Suppressor macrophage treated with lipopolysaccharide for 4 hours (primary cell): ENCODE data around the gene CSRP1.
"Not testable (repeated sequence)": the region's sequence is repeated elsewhere in the genome, so short reads cannot be mapped to it uniquely, and the experiment has no call there.

Experiments
- DNase-seq: peaks from one replicate; pipeline ENCODE4 v3.0.0-alpha.2; 2020

Gene CSRP1

DNA sequence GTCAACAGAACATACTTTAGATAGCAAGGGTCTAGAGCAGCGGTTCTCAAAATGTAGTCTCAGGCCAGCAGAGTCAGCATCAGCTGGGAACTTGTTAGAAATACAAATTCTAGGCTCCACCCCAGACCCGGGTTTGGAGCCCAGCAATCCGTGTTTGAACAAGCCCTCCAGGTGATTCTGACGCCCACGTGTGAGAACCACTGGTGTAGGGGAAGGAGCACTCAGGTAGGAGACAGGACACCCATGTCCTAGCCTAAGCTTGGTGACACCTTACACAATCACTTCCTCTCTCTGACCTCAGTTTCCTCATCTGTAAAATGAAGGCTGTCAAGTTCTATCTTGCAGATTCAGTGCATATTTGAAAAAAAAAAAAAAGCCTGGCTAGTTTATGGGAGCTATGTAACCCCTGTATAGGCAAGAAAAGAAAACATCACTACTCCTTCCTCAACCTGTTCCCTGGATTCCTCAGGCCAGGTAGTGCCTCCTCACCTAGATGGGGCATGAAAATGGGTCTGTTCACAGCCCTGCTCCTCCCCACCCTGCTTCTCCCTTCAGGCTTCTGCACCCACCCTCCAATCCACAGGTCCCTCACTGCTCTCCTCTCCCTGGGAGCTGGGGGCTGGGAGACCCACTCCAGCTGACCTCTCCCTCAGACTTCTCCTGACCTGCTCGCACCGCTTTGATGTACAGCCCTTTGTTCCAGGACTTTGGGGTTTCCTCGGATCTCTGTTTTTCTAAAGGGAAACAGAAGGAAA, 30.8 kb downstream of the CSRP1 start:
- no peak for DNase-seq

- DNase-seq, result no peak
These were observed 31.8 kb downstream of the CSRP1 start for GRCh38 chr1:201475130-201475529.

DNA sequence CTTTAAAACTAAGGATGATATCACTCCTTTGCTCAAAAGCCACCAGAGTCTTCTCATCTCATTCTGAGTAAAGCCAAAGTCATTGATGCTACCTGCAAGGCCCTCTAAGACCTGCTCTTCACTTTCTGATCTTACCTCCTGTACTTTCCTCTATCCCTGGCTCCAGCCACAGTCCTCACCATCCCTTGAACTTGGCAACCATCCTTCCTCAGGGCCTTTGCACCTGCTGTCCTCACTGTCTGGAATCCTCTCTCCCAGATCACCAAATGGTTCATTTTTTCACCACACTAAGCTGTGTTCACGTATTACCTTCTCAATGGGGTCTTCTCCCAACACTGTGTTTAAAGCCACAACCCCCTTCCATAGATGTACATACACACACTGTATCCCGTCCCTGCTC, 33.6 kb downstream of the CSRP1 start:
- no peak for DNase-seq

DNA sequence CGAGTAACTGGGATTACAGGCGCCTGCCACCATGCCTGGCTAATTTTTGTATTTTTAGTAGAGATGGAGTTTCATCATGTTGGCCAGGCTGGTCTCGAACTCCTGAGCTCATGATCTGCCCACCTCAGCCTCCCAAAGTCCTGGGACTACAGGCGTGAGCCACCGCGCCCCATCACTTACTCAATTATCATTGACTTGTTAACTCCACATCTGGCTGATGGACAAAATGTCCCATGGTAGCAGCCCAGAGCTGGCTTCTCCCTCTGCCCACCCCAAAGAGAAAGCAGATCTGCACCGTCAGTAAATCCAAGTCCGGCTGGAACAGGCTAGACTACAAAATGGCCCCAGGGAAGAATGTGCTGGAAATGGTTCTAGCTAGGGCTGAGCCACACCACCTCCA, 34.6 kb downstream of the CSRP1 start:
- DNase-seq, result not testable (repeated sequence)

- no peak for DNase-seq
These were observed 35.2 kb downstream of the CSRP1 start for GRCh38 chr1:201471772-201472171.

DNA sequence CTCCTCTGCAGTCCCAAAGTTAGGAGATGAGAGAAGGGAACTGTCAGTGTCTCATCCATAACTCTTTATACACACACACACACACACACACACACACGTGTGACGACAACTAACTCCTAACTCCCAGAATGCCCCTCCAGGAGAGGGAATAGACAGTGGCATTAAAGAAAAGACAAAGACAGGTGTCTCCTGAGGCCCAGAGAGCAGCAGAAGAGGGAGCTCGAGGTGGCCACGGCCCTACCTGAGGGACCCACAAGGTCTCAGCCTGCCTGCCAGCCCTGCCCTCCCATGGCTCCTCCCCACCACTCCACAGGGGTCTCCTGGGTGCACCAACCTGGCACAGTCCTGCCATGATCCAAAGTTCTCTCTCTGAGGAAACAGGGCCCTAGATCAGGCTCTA, 36.3 kb downstream of the CSRP1 start:
- no peak for DNase-seq

GRCh38 chr1:201469645-201470074, 37.3 kb downstream of the CSRP1 start:
- no peak for DNase-seq

- DNase-seq, result peak; percentile 58
These were observed 37.9 kb downstream of the CSRP1 start, which contains the start of gene PHLDA3 for GRCh38 chr1:201468844-201469644. Gene PHLDA3 (minus strand): TSS chr1:201469188. CDS start chr1:201468786, 402 bp downstream.

GRCh38 chr1:201468501-201468843, 38.5 kb downstream of the CSRP1 start:
- peak; percentile 60 for DNase-seq

DNA sequence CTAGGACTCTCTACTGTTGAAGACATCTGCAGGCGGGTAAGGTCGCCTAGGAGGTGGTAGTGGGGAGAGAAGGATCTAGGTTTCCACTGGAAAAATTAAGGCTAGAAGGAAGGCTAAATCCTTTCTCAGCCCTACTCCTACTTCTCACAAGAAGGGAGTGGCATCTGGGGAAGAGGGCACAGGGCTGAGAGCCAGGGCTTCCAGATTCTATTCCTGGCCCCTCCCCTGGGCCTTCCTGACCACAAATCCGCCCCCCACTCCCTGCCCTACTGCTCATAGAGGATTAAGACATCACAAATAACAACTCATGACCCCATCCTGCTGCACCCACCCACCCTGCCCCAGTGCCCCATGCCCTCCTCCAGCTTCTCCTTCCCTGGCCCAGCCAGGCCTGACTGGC, 40.4 kb downstream of the CSRP1 start:
- DNase-seq, result peak; percentile 54

DNA sequence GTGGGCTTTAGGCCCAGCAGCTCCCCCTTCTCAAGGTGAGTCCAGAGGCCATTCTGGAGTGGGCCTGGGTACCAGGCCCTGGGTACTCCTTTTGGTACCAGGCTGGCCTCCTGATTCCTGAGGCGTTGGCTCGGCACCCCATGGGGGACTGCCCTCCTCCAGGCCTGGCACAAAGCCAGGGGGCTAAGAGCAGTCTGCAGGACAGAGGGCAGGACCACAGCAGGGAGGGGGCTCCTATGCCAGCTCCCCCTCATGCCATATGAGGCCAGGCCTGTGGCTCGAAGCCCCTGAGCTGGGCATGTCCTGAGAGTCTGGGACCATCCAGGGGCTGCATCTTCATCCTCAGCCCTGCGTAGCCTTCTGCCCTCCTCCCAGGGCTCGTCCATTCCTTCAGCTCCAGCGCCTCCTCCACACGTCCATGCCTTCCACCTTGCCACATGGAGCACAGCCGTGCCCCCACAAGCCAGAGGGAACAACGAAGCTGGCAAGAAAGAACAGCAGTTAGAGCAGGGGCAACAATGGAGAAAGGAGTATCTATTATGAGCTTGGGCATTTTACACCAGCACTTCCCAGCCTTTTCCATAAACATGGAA, 41.1 kb downstream of the CSRP1 start:
- no peak for DNase-seq

DNA sequence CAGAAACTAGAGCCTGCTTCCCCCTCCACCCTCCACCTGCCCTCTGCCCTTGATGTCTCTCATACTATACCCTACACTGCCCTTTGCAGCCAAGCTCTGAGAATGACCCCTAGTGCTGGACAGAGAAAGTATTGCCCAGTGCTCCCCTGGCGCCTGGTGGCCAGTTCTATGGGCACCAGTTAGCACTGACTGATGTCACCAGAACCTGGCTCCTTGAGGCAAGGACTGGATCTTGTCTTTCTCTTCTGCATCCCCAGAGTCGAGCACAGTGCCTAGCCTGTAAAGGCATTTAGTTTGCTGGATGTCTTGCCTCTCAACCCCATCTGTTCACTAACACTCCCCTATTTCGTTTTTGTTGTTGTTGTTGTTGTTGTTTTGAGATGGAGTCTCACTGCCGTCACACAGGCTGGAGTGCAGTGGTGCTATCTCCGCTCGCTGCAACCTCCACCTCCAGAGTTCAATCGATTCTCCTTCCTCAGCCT, 43.8 kb downstream of the CSRP1 start:
- no peak for DNase-seq

DNA sequence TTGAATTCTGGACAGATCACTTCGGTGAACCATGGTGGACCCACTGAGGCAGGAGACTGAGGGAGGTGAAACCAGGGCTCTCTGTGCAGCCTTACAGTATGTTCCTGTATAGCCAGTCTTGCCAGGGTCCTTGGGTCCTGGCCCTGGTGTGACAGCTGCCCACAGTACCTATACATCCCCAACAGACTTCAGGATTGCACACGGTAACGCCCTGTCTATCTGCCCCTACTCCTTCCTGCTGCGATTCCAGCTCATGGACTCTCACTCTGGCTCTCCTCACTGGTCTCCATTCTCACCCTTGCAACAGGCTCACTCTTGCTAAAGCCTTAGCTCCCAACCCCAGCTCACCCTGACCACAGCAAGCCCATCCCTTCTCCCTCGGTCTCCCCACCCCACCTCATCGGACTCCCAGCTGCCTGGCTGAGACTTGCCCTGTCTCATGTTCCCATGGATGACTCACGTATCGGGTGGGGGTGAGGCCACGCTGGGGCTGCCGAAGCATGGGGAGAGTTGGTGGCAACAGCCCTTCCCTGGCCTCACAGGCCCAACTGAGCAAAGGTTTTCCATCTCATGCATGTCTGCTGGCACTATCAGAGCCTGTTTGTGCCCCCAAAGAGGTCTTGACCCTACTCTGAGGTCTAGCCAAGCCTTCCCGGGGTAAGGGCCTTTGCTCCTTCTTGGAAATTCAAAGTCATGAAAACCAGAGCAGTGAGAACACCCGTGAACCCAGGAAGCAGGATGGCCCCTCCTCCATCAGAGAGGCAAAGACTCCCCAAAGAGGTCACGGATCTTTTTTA, 45.1 kb downstream of the CSRP1 start:
- peak; percentile 52 for DNase-seq

GRCh38 chr1:201460814-201461644, 45.9 kb downstream of the CSRP1 start:
- peak; percentile 85 for DNase-seq

DNA sequence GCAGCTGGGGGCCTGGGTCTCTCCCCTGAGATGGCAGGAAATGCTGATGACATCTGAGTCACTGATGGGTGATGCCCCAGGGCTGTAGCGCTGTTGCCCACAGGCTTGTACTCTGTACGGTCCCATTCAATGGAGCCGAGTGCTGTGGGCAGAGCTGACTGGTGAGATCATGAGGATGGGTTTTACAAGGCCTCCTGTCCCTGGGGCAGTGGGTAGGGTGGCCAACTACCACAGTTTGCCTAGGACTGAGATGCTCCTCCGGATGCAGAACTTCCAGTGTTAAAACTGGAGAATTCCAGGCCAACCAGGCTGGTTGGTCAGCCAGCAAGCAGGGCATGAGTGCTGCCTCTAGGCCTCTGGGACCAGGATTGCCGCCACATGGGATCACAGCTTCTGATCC, 47.1 kb downstream of the CSRP1 start:
- no peak for DNase-seq

- DNase-seq, result no peak
These were observed 47.9 kb downstream of the CSRP1 start for GRCh38 chr1:201459052-201459451.

- no peak for DNase-seq
These were observed 49.4 kb downstream of the CSRP1 start for GRCh38 chr1:201457508-201457960.

- DNase-seq, result peak; percentile 84
These were observed 50.2 kb downstream of the CSRP1 start for GRCh38 chr1:201456499-201457309.

GRCh38 chr1:201455098-201455497, 51.8 kb downstream of the CSRP1 start:
- no peak for DNase-seq

DNA sequence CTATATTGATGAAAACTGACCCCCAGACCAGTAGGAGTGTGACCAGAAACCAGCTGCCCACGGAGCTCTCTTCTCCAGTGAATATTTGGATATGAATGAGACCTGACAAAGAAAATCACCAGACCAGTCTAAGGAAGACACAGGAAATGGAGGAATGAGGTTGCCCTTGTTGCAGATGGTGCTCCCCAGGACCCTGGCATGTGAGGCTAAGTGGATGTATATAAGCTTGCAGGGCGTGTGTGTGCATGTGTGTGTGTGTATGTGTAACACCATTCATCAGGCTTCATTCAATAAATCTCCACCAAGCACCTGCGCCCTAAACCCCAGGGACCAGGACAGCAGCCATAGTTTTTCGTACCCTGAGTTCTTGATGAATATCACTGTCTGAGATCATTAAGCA, 52.3 kb downstream of the CSRP1 start:
- DNase-seq, result no peak

GRCh38 chr1:201452866-201453265, 54.1 kb downstream of the CSRP1 start:
- no peak for DNase-seq
